ENCODE results near the gene SGK1. TPM values are rescaled to one million over a fixed set of nuclear protein-coding genes. Genes with fewer than 3 reads are reported as not detected.

The SGK1 gene
- total RNA-seq, 4 donors from 2014 or later = 78.8 to 221 (median 164) TPM

- TF ChIP-seq CTCF (IDR thresholded peaks at IDR 0.05; ENCODE audit: low read depth) = no peak
Observed at GRCh38 chr6:134211297-134211696, 106.6 kb downstream of the SGK1 start.

DNA sequence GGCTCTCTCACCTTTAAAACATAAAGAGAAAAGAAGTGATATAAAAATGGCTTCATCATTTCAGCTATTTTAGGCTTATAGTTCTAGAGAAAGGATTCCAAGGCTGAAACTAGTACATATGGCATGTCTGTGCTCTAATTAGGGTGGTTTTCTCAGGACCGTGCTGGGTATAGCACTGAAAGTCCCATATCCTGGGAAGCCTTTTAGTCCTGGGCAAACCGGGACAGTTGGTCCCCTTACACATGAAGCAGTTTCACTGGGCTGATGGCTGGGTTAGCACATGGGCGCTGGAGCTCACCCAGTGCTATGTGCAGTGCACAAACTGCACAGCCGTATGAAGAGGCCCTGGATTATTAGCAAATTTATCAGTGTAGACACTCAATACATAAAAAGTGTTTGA is 110.5 kb downstream of the SGK1 start:
- no peak for TF ChIP-seq CTCF (IDR thresholded peaks at IDR 0.05; ENCODE audit: low read depth)

GRCh38 chr6:134205366-134205765 is 112.5 kb downstream of the SGK1 start:
- no peak for TF ChIP-seq CTCF (IDR thresholded peaks at IDR 0.05; ENCODE audit: low read depth)

GRCh38 chr6:134204031-134204430 is 113.9 kb downstream of the SGK1 start:
- TF ChIP-seq CTCF (IDR thresholded peaks at IDR 0.05; ENCODE audit: low read depth) = no peak

- TF ChIP-seq CTCF (IDR thresholded peaks at IDR 0.05; ENCODE audit: low read depth) = no peak
Observed at GRCh38 chr6:134201716-134202115, 116.2 kb downstream of the SGK1 start.

- TF ChIP-seq CTCF (IDR thresholded peaks at IDR 0.05; ENCODE audit: low read depth) = no peak
Observed at GRCh38 chr6:134199848-134200606, 117.9 kb downstream of the SGK1 start.

GRCh38 chr6:134198093-134198492 is 119.8 kb downstream of the SGK1 start:
- TF ChIP-seq CTCF (IDR thresholded peaks at IDR 0.05; ENCODE audit: low read depth) = no peak
